ENCODE measurements around the gene CCDC47. TPM values are rescaled to one million over a fixed set of nuclear protein-coding genes. Genes with fewer than 3 reads are reported as not detected.

CCDC47 gene
- total and polyA plus RNA-seq, 4 donors, result 33.0 to 87.2 (median 62.8) TPM

GRCh38 chr17:63786971-63787711, 13.7 kb upstream of the CCDC47 start (continued):
- TF ChIP-seq YY1 (IDR thresholded peaks at IDR 0.05), result no peak

- Histone ChIP-seq H3K9me3 (ENCODE audit: control insufficient read depth in 4 of 4, low read length in 3 of 4) (no peaks in the 10 kb centered on the region), H3K27me3 (ENCODE audit: control insufficient read depth in 4 of 4, insufficient read depth in 4 of 4, low read length in 3 of 4) (no peaks in the 10 kb centered on the region), H3K4me3 (ENCODE audit: low read depth in 1 of 3, low read length in 3 of 3) (no peak overlapping the region), H3K36me3 (ENCODE audit: control insufficient read depth in 4 of 4, insufficient read depth in 3 of 4, low read depth in 1 of 4, low read length in 3 of 4) (peaks cover 8 to 36% (median 22%) of the 10 kb centered on the region in 4 donors), H3K4me1 (ENCODE audit: control insufficient read depth in 4 of 4, insufficient read depth in 4 of 4, low read length in 3 of 4) (peaks cover 0 to 5% (median 0%) of the 10 kb centered on the region in 4 donors), H3K27ac (ENCODE audit: low read depth in 1 of 2, low read length in 2 of 2) (no peak overlapping the region), H3K9ac (ENCODE audit: low read depth in 1 of 2, low read length in 2 of 2) (no peak overlapping the region)
- WGBS, result 100% methylated on average over 1 of the region's 1 CpG
- TF ChIP-seq ATF3 (IDR thresholded peaks at IDR 0.05) (no peak), HNF4G (IDR thresholded peaks at IDR 0.05) (no peak), MAX (IDR thresholded peaks at IDR 0.05) (no peak), SP1 (IDR thresholded peaks at IDR 0.05) (no peak), GABPA (IDR thresholded peaks at IDR 0.05 in 1 of 2, conservative IDR thresholded peaks at IDR 0.05 in 1 of 2) (no peak), ZBTB33 (IDR thresholded peaks at IDR 0.05) (no peak), TAF1 (conservative IDR thresholded peaks at IDR 0.05) (no peak)
- DNase-seq (ENCODE audit: low spot score), result no peak
Measured at GRCh38 chr17:63786117-63786516, 12.7 kb upstream of the CCDC47 start.

GRCh38 chr17:63785556-63785955, 12.2 kb upstream of the CCDC47 start:
- Histone ChIP-seq H3K9ac (ENCODE audit: low read depth in 1 of 2, low read length in 2 of 2) (no peak overlapping the region), H3K4me3 (ENCODE audit: low read depth in 1 of 3, low read length in 3 of 3) (no peak overlapping the region), H3K9me3 (ENCODE audit: control insufficient read depth in 4 of 4, low read length in 3 of 4) (no peaks in the 10 kb centered on the region), H3K27ac (ENCODE audit: low read depth in 1 of 2, low read length in 2 of 2) (no peak overlapping the region), H3K27me3 (ENCODE audit: control insufficient read depth in 4 of 4, insufficient read depth in 4 of 4, low read length in 3 of 4) (no peaks in the 10 kb centered on the region), H3K4me1 (ENCODE audit: control insufficient read depth in 4 of 4, insufficient read depth in 4 of 4, low read length in 3 of 4) (peaks cover 0 to 5% (median 0%) of the 10 kb centered on the region in 4 donors), H3K36me3 (ENCODE audit: control insufficient read depth in 4 of 4, insufficient read depth in 3 of 4, low read depth in 1 of 4, low read length in 3 of 4) (peaks cover 8 to 32% (median 21%) of the 10 kb centered on the region in 4 donors)
- WGBS, result 98% methylated on average over 1 of the region's 1 CpG
- no peak for DNase-seq (ENCODE audit: low spot score)
- TF ChIP-seq TAF1 (conservative IDR thresholded peaks at IDR 0.05), result no peak

- no peak overlapping the region for H3K9ac ChIP-seq (ENCODE audit: low read depth in 1 of 2, low read length in 2 of 2)
- H3K27me3 ChIP-seq (ENCODE audit: control insufficient read depth in 4 of 4, insufficient read depth in 4 of 4, low read length in 3 of 4), result no peaks in the 10 kb centered on the region
- WGBS, result 76% methylated on average over 6 of the region's 6 CpGs
- peaks cover 0 to 9% (median 0%) of the 10 kb centered on the region in 4 donors for H3K4me1 ChIP-seq (ENCODE audit: control insufficient read depth in 4 of 4, insufficient read depth in 4 of 4, low read length in 3 of 4)
- no peak overlapping the region for H3K27ac ChIP-seq (ENCODE audit: low read depth in 1 of 2, low read length in 2 of 2)
- H3K36me3 ChIP-seq (ENCODE audit: control insufficient read depth in 4 of 4, insufficient read depth in 3 of 4, low read depth in 1 of 4, low read length in 3 of 4), result peaks cover 5 to 21% (median 12%) of the 10 kb centered on the region in 4 donors
- DNase-seq (ENCODE audit: low spot score), result no peak
- TF ChIP-seq JUND (IDR thresholded peaks at IDR 0.05), result no peak
- no peak for TF ChIP-seq NR2F2 (IDR thresholded peaks at IDR 0.05)
- no peak for TF ChIP-seq TAF1 (conservative IDR thresholded peaks at IDR 0.05)
- TF ChIP-seq RAD21 (IDR thresholded peaks at IDR 0.05), result no peak
- TF ChIP-seq ATF3 (IDR thresholded peaks at IDR 0.05), result no peak
- no peak for TF ChIP-seq FOXA1 (IDR thresholded peaks at IDR 0.05)
- TF ChIP-seq RXRA (IDR thresholded peaks at IDR 0.05), result no peak
- no peak for TF ChIP-seq MAX (IDR thresholded peaks at IDR 0.05)
- H3K9me3 ChIP-seq (ENCODE audit: control insufficient read depth in 4 of 4, low read length in 3 of 4), result no peaks in the 10 kb centered on the region
- no peak overlapping the region for H3K4me3 ChIP-seq (ENCODE audit: low read depth in 1 of 3, low read length in 3 of 3)
Measured at GRCh38 chr17:63783522-63783921, 10.1 kb upstream of the CCDC47 start.

Measured in liver (tissue), 9 donors.